Measurements from ENCODE around the gene TOMM70.

Gene TOMM70

GRCh38 chr3:100411091-100411982 is 10.4 kb upstream of the TOMM70 start:
- DNase-seq = no peak

GRCh38 chr3:100407977-100408532 is 7.2 kb upstream of the TOMM70 start:
- no peak for DNase-seq

- no peak for DNase-seq
Measured at GRCh38 chr3:100407164-100407563, 6.3 kb upstream of the TOMM70 start.

DNA sequence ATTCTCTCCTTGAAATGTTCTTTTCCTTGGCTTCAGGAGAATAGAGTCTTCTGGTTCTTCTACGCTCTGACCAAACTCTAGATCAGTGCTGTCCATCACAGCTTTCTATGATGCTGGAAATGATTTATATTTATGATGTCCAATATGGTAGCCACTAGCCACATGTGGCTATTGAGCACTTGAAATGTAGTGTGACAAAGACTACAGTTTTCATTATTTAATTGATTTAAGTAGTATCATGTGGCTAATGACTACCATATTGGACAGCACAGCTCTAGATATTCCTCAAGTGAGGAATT is 3.3 kb upstream of the TOMM70 start:
- peak; percentile 8 for DNase-seq

- DNase-seq = peak; percentile 42
Measured at GRCh38 chr3:100403362-100404249, 2.7 kb upstream of the TOMM70 start.

- peak; percentile 49 for DNase-seq
Measured at GRCh38 chr3:100402891-100403290, 2.0 kb upstream of the TOMM70 start.

GRCh38 chr3:100402256-100402655 is 1.4 kb upstream of the TOMM70 start:
- DNase-seq = peak; percentile 88

GRCh38 chr3:100401674-100402041 is 769 bp upstream of the TOMM70 start:
- DNase-seq = no peak

DNA sequence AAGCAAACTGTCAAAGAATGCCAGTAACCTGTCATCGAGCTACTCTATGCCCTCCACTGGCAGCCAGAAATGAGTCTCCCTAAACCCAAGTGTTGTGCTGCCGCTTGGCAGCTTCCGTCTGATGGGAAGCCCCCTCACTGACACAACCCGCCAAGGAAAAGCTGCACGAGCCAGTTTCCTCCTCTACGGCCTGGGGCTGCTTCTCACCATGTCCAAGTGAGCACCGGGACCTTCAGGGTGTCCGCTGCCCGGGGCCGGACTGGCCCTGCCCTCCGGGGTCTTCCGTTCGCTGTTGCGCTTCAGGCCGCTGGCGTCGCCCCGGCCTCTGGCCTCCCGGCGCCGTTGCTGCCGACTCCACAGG is 490 bp downstream of the TOMM70 start:
- DNase-seq = peak; percentile 59

GRCh38 chr3:100399341-100400071 is 1.4 kb downstream of the TOMM70 start:
- no peak for DNase-seq

- no peak for DNase-seq
Measured at GRCh38 chr3:100396967-100397366, 3.9 kb downstream of the TOMM70 start.

- no peak for DNase-seq
Measured at GRCh38 chr3:100395679-100396431, 5.0 kb downstream of the TOMM70 start.

- DNase-seq = no peak
Measured at GRCh38 chr3:100389025-100389424, 11.9 kb downstream of the TOMM70 start.

DNA sequence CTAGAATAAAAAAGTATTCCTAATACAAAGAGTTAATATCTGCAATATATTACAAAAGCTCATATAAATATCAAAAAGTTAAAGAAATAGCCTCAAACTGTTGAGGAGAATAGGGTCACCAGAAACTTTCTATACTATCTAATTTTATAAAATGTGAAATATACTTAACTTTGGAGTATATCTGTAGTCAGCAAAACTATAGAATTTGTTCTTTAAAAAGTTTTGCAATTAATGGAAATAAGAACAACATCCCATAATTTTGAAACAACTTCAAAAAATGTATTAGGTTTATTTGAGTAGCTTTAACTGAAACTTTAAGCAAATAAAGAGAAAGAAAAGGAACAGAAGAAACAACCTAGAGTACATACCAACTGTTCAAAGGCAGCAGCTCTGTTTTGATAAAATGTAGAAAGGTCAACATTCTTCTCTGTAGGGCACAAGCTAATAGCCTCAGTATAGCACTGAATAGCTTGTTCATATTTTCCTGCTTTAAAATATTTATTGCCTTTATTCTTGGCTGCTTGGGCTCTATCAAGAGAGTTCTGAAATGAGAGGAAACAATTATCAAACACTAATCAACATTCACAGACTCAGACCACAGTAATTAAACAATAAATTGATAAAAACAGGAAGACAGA is 14.3 kb downstream of the TOMM70 start:
- no peak for DNase-seq

GRCh38 chr3:100384733-100385525 is 16.0 kb downstream of the TOMM70 start:
- no peak for DNase-seq

DNA sequence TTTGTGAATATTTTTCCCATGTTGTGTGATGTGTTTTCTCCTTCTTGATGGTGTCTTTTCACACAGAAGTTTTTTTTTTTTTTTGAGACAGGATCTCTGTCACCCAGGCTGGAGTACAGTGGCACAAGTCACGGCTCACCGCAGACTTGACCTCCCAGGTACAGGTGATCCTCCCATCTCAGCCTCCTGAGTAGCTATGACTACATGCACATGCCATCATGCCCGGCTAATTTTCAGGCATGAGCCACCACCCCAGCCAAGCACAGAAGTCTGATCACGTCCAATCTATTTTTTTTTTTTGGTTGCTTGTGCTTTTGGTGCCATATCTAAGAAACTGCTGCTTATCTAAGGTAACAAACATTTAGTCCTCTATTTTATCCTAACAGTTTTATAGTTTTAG is 24.6 kb downstream of the TOMM70 start:
- no peak for DNase-seq

DNA sequence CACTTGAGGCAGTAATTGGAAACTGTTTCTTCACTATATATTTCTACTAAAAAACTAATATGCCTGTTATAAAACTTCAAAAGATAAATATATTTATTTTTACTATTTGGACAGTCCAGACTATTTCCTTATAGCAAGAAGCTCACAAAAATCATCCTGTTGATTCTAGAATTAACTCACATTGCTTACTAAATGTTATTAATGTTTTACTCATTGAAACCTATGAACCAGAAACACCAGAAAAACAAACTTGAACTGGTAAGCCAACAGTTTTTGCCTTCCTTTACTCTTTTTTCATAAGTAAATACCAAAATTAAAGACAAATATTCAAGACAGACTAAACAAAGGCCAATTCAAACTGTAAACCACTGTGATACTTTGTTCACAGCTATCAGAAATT is 26.4 kb downstream of the TOMM70 start:
- no peak for DNase-seq

DNA sequence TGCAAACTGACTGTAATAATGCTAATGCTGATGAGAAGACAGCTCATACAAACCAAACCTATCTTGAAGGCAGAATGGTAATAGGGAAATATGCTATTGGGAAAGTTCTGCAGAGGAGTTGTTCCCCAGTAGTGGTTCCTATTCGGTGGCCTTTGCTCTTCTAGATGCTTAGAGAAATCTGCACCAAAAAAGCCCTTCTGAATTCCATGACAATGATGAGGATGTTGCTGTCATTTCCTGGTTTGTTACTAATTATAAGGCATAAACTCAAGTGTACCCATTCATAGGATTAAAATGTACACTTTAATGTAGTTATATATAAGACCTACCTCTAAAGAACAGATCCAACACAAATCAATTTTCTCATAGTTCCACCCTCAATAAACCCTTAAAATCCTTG is 30.1 kb downstream of the TOMM70 start:
- DNase-seq = no peak

DNA sequence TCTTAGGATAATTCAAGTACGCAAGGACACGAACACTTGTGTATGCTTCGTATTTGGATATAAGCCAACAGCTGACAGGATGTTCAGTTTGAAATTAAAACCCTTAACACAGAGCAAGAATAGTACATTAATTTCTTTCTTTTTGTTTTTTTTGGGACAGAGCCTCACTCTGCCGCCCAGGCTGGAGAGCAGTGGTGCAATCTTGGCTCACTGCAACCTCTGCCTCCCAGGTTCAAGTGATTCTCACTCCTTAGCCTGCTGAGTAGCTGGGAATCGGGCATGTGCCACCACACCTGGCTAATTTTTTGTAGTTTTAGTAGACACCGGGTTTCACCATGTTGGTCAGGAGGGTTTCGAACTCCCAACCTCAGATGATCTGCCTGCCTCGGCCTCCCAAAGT is 32.4 kb downstream of the TOMM70 start:
- no peak for DNase-seq

GRCh38 chr3:100366424-100366823 is 34.5 kb downstream of the TOMM70 start:
- DNase-seq = no peak

GRCh38 chr3:100364421-100364820 is 36.5 kb downstream of the TOMM70 start:
- no peak for DNase-seq
